Suprapubic skin (tissue), 4 donors: ENCODE data around the gene SMC6. TPM values are rescaled to one million over a fixed set of nuclear protein-coding genes. Genes with fewer than 3 reads are reported as not detected.

ENCODE experiments used
- DNase-seq, 2 donors: peaks; one replicate each; pipeline ENCODE4 v3.0.0-alpha.2; 2019; ENCODE audit warnings: low spot score in 2 of 2
- H3K27ac ChIP-seq: fragments of 200-600 bp; sonication (generic); one replicate; pipeline ENCODE4 v1.5.1; 2019
- H3K27me3 ChIP-seq: fragments of 200-600 bp; sonication (generic); one replicate; pipeline ENCODE4 v1.5.1; 2019
- H3K36me3 ChIP-seq: fragments of 200-600 bp; sonication (generic); one replicate; pipeline ENCODE4 v1.5.1; 2019
- H3K4me1 ChIP-seq: fragments of 200-600 bp; sonication (generic); one replicate; pipeline ENCODE4 v1.5.1; 2019
- H3K4me3 ChIP-seq: fragments of 200-600 bp; sonication (generic); one replicate; pipeline ENCODE4 v1.5.1; 2019; ENCODE audit warnings: mild to moderate bottlenecking
- H3K9me3 ChIP-seq: fragments of 200-600 bp; sonication (generic); one replicate; pipeline ENCODE4 v1.5.1; 2019
- EP300 ChIP-seq: sonication (generic); formaldehyde crosslinking; IDR thresholded peaks from one replicate; pipeline ENCODE4 v1.6.1; 2017; ENCODE audit warnings: antibody characterized with exemption
- POLR2A ChIP-seq, 2 donors: fragments of 450-650 bp; IDR thresholded peaks; one replicate each; pipeline ENCODE4 v1.6.1; 2017; ENCODE audit warnings: antibody characterized with exemption in 2 of 2, mild to moderate bottlenecking in 2 of 2, moderate library complexity in 2 of 2
- POLR2AphosphoS5 ChIP-seq, 3 donors: sonication (generic); formaldehyde crosslinking; IDR thresholded peaks; one replicate each; pipeline ENCODE4 v1.6.1; 2017; ENCODE audit warnings: antibody characterized with exemption in 3 of 3
- WGBS: methylation state at CpG from one replicate; pipeline ENCODE4 v1.1.5; 2018; 5-methylcytosine and 5-hydroxymethylcytosine counted together
- total RNA-seq, 4 donors: library from RNA; depleted of rRNA; stranded (reverse); fragments of >200 nt; gene quantifications; one replicate each; pipeline ENCODE4 v1.1.0, GENCODE V29; 2016
- TF ChIP-seq, protein P1 (sequence below), 2 donors: fragments of 200-600 bp in 1 of 2; fragments of 450-650 bp in 1 of 2; sonication (generic) in 1 of 2; IDR thresholded peaks; one replicate each; pipeline ENCODE4 v1.5.1; 2016 to 2019; ENCODE audit warnings: antibody characterized with exemption in 2 of 2, mild to moderate bottlenecking in 1 of 2, moderate library complexity in 1 of 2

The SMC6 gene
- total RNA-seq, 4 donors from 2014 or later: 22.5 to 34.0 (median 26.9) TPM

DNA sequence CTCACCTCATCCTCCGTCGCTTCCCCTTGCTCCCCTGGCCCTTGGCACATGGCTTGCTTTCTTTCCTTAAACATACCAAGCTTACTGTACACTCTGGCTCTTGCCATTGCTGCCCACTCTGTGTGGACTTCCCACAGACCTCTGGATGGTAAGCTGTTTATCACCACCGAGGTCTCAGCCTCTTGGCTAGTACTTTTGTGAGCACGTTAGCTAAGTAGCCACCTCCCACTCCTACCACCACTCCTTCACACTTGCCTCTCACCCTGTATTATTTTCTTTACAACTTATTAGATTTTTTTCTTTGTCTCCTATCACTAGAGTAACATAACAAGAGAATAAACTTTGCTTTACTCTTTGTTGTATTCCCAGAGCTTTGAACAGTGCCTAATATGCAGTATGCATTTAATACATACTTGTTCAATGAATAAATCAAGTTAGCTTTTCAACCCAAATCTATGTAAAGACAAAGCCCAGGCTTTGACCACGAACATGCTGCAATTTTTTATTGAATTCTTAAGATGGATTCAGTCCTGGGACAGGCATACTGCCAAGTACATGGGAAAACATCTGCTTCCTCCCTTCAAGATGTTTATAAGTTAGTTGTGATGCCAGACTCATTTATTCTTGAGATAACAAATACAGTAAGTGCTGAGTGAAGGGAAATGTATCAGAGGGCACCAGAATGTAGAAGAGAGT is 37.7 kb upstream of the SMC6 start:
- H3K27me3 ChIP-seq: no peaks in the 10 kb centered on the region
- no peak for DNase-seq
- TF ChIP-seq POLR2AphosphoS5 (IDR thresholded peaks at IDR 0.05): no peak
- TF ChIP-seq EP300: no peak
- no peak for TF ChIP-seq POLR2A (IDR thresholded peaks at IDR 0.05)
- TF ChIP-seq, protein P1, sequence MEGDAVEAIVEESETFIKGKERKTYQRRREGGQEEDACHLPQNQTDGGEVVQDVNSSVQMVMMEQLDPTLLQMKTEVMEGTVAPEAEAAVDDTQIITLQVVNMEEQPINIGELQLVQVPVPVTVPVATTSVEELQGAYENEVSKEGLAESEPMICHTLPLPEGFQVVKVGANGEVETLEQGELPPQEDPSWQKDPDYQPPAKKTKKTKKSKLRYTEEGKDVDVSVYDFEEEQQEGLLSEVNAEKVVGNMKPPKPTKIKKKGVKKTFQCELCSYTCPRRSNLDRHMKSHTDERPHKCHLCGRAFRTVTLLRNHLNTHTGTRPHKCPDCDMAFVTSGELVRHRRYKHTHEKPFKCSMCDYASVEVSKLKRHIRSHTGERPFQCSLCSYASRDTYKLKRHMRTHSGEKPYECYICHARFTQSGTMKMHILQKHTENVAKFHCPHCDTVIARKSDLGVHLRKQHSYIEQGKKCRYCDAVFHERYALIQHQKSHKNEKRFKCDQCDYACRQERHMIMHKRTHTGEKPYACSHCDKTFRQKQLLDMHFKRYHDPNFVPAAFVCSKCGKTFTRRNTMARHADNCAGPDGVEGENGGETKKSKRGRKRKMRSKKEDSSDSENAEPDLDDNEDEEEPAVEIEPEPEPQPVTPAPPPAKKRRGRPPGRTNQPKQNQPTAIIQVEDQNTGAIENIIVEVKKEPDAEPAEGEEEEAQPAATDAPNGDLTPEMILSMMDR (IDR thresholded peaks at IDR 0.05): no peak
- WGBS: 50% methylated on average over 5 of the region's 5 CpGs
- H3K4me3 ChIP-seq: no peak overlapping the region
- H3K27ac ChIP-seq: no peak overlapping the region
- no peaks in the 10 kb centered on the region for H3K4me1 ChIP-seq
- no peaks in the 10 kb centered on the region for H3K36me3 ChIP-seq
- no peaks in the 10 kb centered on the region for H3K9me3 ChIP-seq

DNA sequence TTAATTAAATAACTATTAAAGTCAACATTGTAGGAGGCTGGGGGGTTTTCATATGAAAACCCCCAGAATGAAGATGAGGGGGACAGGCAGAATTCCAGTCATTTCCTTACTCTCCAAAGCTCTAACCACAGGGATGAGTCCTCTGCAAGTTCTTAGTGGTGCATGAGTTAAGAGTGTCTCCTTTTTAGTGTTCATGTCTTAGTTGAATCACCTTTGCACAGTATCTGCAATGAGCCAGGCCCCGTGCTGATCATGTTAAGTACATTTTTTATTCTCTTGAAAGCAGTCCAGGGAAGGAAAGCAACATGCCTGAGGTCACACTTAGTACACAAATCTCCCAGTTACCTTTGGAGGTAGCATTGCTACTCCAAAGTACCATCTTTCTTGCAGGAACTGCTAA is 36.9 kb upstream of the SMC6 start:
- no peak overlapping the region for H3K27ac ChIP-seq
- no peaks in the 10 kb centered on the region for H3K36me3 ChIP-seq
- no peaks in the 10 kb centered on the region for H3K9me3 ChIP-seq
- TF ChIP-seq POLR2A (IDR thresholded peaks at IDR 0.05) (no peak), EP300 (no peak), POLR2AphosphoS5 (IDR thresholded peaks at IDR 0.05) (no peak)
- TF ChIP-seq, protein P1 (IDR thresholded peaks at IDR 0.05): no peak
- H3K4me3 ChIP-seq: no peak overlapping the region
- no peak for DNase-seq
- no peaks in the 10 kb centered on the region for H3K4me1 ChIP-seq
- H3K27me3 ChIP-seq: no peaks in the 10 kb centered on the region
- 47% methylated on average over 1 of the region's 1 CpG for WGBS

DNA sequence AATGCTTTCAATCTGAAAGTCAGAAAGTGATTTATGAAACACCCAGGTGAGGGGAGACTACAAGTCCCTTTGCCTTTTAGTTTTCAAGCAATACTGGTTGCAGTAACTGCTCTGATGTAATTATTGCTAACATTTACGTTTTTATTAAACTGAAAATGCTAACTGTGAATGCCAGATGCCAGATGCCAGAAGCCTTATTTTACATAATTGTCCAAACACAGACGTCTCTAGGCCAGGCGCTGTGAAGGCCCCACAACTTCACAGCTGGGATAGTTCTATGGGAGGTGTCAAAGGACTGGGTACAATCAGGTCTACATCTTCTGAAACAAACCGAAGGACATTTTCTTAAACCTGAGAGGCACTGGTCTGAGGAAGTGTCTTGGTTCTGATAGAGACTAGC is 35.2 kb upstream of the SMC6 start:
- H3K27ac ChIP-seq: no peak overlapping the region
- no peaks in the 10 kb centered on the region for H3K36me3 ChIP-seq
- no peaks in the 10 kb centered on the region for H3K9me3 ChIP-seq
- H3K27me3 ChIP-seq: no peaks in the 10 kb centered on the region
- no peaks in the 10 kb centered on the region for H3K4me1 ChIP-seq
- no peak for DNase-seq
- TF ChIP-seq EP300 (no peak), POLR2A (IDR thresholded peaks at IDR 0.05) (no peak), POLR2AphosphoS5 (IDR thresholded peaks at IDR 0.05) (no peak)
- TF ChIP-seq, protein P1 (IDR thresholded peaks at IDR 0.05): no peak
- 62% methylated on average over 4 of the region's 4 CpGs for WGBS
- no peak overlapping the region for H3K4me3 ChIP-seq

DNA sequence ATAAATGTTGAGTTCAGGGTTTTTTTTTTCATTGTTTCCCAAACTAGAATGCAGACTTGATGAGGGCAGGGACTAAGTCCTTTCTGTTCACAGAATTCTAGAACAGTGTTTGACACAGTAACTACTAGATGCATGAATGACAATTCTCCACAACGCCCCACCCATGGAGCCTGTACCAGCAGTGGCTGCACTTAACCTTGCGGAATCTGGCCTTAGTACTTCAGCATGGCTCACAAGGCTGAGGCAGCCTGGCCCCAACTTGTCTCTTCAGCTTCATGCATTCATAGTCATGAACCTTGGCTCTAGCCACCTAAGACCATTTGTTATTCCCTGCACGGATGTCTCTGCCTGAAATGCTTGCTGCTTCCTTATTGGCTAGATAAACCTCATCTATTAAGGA is 33.1 kb upstream of the SMC6 start:
- Histone ChIP-seq H3K36me3 (no peaks in the 10 kb centered on the region), H3K4me1 (no peaks in the 10 kb centered on the region), H3K27me3 (no peaks in the 10 kb centered on the region), H3K27ac (no peak overlapping the region), H3K4me3 (no peak overlapping the region), H3K9me3 (no peaks in the 10 kb centered on the region)
- DNase-seq: no peak
- WGBS: 78% methylated on average over 3 of the region's 3 CpGs
- no peak for TF ChIP-seq EP300
- TF ChIP-seq, protein P1 (IDR thresholded peaks at IDR 0.05): no peak
- no peak for TF ChIP-seq POLR2A (IDR thresholded peaks at IDR 0.05)
- TF ChIP-seq POLR2AphosphoS5 (IDR thresholded peaks at IDR 0.05): no peak

DNA sequence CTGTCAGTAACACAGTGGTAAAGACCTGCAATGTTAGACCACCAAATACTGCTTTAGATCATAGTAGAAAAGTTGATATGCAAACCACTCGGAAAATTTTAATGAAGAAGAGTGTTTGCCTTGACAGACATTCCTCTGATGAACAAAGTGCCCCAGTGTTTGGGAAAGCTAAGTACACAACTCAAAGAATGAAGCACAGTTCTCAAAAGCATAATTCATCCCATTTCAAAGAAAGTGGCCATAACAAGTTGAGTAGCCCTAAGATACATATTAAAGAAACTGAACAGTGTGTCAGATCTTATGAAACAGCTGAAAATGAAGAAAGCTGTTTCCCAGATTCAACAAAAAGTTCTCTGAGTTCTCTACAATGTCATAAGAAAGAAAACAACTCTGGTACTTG is 27.9 kb upstream of the SMC6 start:
- H3K4me1 ChIP-seq: no peaks in the 10 kb centered on the region
- 79% methylated on average over 1 of the region's 1 CpG for WGBS
- no peaks in the 10 kb centered on the region for H3K9me3 ChIP-seq
- TF ChIP-seq POLR2AphosphoS5 (IDR thresholded peaks at IDR 0.05): no peak
- TF ChIP-seq EP300: no peak
- TF ChIP-seq, protein P1 (IDR thresholded peaks at IDR 0.05): no peak
- TF ChIP-seq POLR2A (IDR thresholded peaks at IDR 0.05): no peak
- no peaks in the 10 kb centered on the region for H3K27me3 ChIP-seq
- no peak overlapping the region for H3K4me3 ChIP-seq
- H3K36me3 ChIP-seq: peaks cover 14% of the 10 kb centered on the region
- no peak for DNase-seq
- no peak overlapping the region for H3K27ac ChIP-seq
